Heart left ventricle (tissue), 13 donors: ENCODE data around the gene ANKEF1.

Experiments used
- POLR2A ChIP-seq, 2 donors: fragments of 450-650 bp; IDR thresholded peaks; one replicate each; pipeline ENCODE4 v1.6.1; 2017; ENCODE audit warnings: antibody characterized with exemption in 2 of 2, mild to moderate bottlenecking in 2 of 2, moderate library complexity in 2 of 2
- TF ChIP-seq, protein P1 (sequence below), 12 donors: fragments of 200-600 bp; sonication (generic) in 4 of 12; IDR thresholded peaks; one replicate each; pipeline versions ENCODE4 v1.5.0 to v1.8.0; 2018 to 2022; ENCODE audit warnings: antibody characterized with exemption in 12 of 12, mild to moderate bottlenecking in 5 of 12
- donor health status: ischemic (EF 13 %, LVEDD 7.1; RV severe dilation, severe dysfunction).
- donor health status: DM: no; HTN: yes; CAD: no.
- donor health status: DM: no; HTN: no; CAD: no.
- donor health status: ischemic (EF 25% LVEDD 6.9; RV normal size, moderate dysfunction).
- donor health status: ischemic (EF 25% LVEDD 5.7; RV mildly dilated, moderate dysfunction).
- donor health status: ischemic (EF 35%, LVEDD 5.7; RV mildly dilated, moderate dysfunction).
- donor health status: nonischemic (EF 11% LVEDD 7.7; RV severe dilation, severe dysfunction).
- donor health status: DM: yes; HTN: yes; CAD: no.
- donor health status: PGD.
- donor health status: ischemic (EF 29% LVEDD 5.4; RV normal size, mild dysfunction).
- donor health status: nonischemic (EF 23%, LVEDD 6.1; RV moderate dilation, normal function).

DNA sequence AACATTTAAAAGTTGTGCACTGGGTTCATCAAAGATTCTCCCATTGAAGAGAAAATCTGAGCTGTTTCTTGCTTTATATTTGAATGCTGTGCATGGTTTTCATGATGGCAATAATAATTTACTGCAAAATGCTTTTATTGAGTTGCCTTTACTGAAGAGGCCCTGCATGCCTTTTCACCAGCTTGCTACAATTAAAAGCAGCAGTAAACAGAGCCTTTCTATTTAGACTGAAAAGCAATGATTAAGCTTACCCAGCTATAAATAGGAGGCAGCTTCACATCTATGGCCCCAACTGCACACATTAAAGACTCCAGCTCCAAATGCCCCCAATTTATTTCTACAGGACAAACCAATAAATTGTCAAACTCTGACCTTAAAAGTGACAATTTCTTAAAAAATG is 70.3 kb downstream of the ANKEF1 start:
- TF ChIP-seq, protein P1, sequence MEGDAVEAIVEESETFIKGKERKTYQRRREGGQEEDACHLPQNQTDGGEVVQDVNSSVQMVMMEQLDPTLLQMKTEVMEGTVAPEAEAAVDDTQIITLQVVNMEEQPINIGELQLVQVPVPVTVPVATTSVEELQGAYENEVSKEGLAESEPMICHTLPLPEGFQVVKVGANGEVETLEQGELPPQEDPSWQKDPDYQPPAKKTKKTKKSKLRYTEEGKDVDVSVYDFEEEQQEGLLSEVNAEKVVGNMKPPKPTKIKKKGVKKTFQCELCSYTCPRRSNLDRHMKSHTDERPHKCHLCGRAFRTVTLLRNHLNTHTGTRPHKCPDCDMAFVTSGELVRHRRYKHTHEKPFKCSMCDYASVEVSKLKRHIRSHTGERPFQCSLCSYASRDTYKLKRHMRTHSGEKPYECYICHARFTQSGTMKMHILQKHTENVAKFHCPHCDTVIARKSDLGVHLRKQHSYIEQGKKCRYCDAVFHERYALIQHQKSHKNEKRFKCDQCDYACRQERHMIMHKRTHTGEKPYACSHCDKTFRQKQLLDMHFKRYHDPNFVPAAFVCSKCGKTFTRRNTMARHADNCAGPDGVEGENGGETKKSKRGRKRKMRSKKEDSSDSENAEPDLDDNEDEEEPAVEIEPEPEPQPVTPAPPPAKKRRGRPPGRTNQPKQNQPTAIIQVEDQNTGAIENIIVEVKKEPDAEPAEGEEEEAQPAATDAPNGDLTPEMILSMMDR (IDR thresholded peaks at IDR 0.05), result no peak
- no peak for TF ChIP-seq POLR2A (IDR thresholded peaks at IDR 0.05)
